Testis (tissue), 3 donors: ENCODE results near the gene SDHB. TPM values are rescaled to one million over a fixed set of nuclear protein-coding genes. Genes with fewer than 3 reads are reported as not detected.

Experiments
- DNase-seq: peaks from one replicate; pipeline ENCODE4 v3.0.0-alpha.2; 2019
- H3K27ac ChIP-seq, 2 donors: fragments of 200-600 bp; sonication (generic); one replicate each; pipeline ENCODE4 v1.5.1; 2019
- H3K27me3 ChIP-seq: fragments of 200-600 bp; sonication (generic); one replicate; pipeline ENCODE4 v1.5.1; 2019
- H3K36me3 ChIP-seq: fragments of 200-600 bp; sonication (generic); one replicate; pipeline ENCODE4 v1.5.1; 2017; ENCODE audit warnings: low read depth; ENCODE audit errors: missing control alignments
- H3K4me1 ChIP-seq: fragments of 200-600 bp; sonication (generic); one replicate; pipeline ENCODE4 v1.5.1; 2019
- H3K4me3 ChIP-seq, 2 donors: fragments of 200-600 bp; sonication (generic); one replicate each; pipeline ENCODE4 v1.5.1; 2017 to 2019
- H3K9me3 ChIP-seq: fragments of 200-600 bp; sonication (generic); one replicate; pipeline ENCODE4 v1.5.1; 2017
- POLR2A ChIP-seq: fragments of 450-650 bp; IDR thresholded peaks from one replicate; pipeline ENCODE4 v1.6.1; 2017; ENCODE audit warnings: antibody characterized with exemption, mild to moderate bottlenecking, moderate library complexity
- WGBS, 2 donors: methylation state at CpG; one replicate each; pipeline ENCODE4 v1.1.5; 2018; 5-methylcytosine and 5-hydroxymethylcytosine counted together
- intact Hi-C: fragments of 100-400 bp; cut with DNase I; formaldehyde crosslinking; loops from one replicate; pipeline ENCODE4 v1.15.1; 2023; ENCODE audit warnings: low total_unique reads
- polyA plus RNA-seq: library from polyadenylated mRNA; stranded (reverse); fragments of 350-450 nt; fragmentation: Illumina TruSeq; extraction: RNeasy Lipid Tissue Mini Kit (QIAGEN cat#74804); gene quantifications from one replicate; pipeline ENCODE4 v1.2.3, GENCODE V29; 2014; ENCODE audit warnings: low read depth, low replicate concordance; ENCODE audit not compliant: insufficient read depth
- total RNA-seq, 2 donors: library from RNA; depleted of rRNA; stranded (reverse); fragments of >200 nt; gene quantifications; one replicate each; pipeline ENCODE4 v1.2.3, GENCODE V29; 2016
- TF ChIP-seq, protein P1 (sequence below), 3 experiments: fragments of 450-650 bp in 2 of 3; fragments of 200-600 bp in 1 of 3; sonication (generic) in 1 of 3; IDR thresholded peaks; one replicate each; pipeline ENCODE4 v1.5.1; 2016 to 2019; ENCODE audit warnings: antibody characterized with exemption in 3 of 3, mild to moderate bottlenecking in 2 of 3, moderate library complexity in 1 of 3

The SDHB gene
- total and polyA plus RNA-seq, 3 donors from 2014 or later: 96.1 to 160 (median 107) TPM

DNA sequence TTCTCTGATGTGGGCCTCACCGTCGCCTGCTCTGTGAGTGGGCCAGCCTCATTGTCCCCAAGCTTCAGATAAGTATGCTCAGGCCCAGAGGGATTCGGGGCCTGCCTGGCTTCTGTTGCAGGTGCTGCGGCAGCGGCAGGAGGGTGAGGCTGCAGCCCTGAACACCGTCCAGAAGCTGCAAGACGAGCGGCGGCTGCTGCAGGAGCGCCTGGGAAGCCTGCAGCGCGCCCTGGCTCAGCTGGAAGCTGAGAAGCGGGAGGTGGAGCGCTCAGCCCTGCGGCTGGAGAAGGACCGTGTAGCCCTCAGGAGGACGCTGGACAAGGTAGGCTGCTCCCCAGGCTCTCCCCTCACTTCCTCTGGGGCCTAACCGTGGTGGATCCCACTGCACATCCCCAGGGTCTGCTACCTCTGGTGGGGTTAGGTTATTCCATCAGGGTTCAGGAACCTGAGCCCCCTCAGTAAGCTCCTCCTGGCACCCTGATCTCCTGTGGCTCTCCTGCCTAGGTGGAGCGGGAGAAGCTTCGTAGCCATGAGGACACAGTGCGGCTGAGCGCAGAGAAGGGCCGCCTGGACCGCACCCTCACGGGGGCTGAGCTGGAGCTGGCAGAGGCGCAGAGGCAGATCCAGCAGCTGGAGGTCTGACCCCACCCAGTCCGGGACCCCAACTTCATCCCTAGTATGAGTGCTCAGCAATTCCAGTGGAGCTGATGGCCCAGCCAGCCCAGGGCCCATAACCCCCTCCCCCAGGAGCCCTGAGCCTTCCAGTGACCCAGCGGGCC lies 83.5 kb downstream of the SDHB start:
- intact Hi-C loops: no loop called here
- no peak overlapping the region for H3K4me3 ChIP-seq
- H3K36me3 ChIP-seq: no peaks in the 10 kb centered on the region
- H3K27me3 ChIP-seq: no peaks in the 10 kb centered on the region
- no peak for DNase-seq
- H3K9me3 ChIP-seq: no peaks in the 10 kb centered on the region
- H3K4me1 ChIP-seq: peaks cover 17% of the 10 kb centered on the region
- no peak overlapping the region for H3K27ac ChIP-seq
- TF ChIP-seq POLR2A: no peak
- TF ChIP-seq, protein P1, sequence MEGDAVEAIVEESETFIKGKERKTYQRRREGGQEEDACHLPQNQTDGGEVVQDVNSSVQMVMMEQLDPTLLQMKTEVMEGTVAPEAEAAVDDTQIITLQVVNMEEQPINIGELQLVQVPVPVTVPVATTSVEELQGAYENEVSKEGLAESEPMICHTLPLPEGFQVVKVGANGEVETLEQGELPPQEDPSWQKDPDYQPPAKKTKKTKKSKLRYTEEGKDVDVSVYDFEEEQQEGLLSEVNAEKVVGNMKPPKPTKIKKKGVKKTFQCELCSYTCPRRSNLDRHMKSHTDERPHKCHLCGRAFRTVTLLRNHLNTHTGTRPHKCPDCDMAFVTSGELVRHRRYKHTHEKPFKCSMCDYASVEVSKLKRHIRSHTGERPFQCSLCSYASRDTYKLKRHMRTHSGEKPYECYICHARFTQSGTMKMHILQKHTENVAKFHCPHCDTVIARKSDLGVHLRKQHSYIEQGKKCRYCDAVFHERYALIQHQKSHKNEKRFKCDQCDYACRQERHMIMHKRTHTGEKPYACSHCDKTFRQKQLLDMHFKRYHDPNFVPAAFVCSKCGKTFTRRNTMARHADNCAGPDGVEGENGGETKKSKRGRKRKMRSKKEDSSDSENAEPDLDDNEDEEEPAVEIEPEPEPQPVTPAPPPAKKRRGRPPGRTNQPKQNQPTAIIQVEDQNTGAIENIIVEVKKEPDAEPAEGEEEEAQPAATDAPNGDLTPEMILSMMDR (IDR thresholded peaks at IDR 0.05): no peak
- WGBS, 2 donors: 95% methylated on average over 28 of the region's 28 CpGs; no CpG with 5 or more reads in 1 of the 2 donors

DNA sequence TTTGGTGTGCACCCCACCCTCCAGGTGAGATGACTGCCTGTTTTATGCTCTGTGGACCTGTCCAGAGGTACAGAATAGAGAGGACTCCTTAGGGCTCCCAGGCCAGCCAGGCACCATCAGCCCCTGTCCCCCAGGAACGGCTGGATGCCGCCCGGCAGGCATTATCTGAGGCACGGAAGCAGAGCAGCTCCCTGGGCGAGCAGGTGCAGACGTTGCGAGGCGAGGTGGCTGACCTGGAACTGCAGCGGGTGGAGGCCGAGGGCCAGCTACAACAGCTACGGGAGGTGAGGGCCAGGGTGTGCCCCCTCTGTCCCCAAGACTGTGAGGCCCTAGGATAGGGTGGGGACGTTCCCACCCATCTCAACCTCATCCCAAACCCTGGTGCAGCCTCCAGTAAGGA lies 84.2 kb downstream of the SDHB start:
- Histone ChIP-seq H3K36me3 (no peaks in the 10 kb centered on the region), H3K27me3 (no peaks in the 10 kb centered on the region), H3K9me3 (no peaks in the 10 kb centered on the region), H3K4me3 (no peak overlapping the region), H3K4me1 (peaks cover 17% of the 10 kb centered on the region), H3K27ac (no peak overlapping the region)
- intact Hi-C loops: no loop called here
- no peak for DNase-seq
- TF ChIP-seq, protein P1 (IDR thresholded peaks at IDR 0.05): no peak
- TF ChIP-seq POLR2A: no peak
- WGBS, 2 donors: 93% methylated on average over 12 of the region's 12 CpGs; no CpG with 5 or more reads in 1 of the 2 donors

DNA sequence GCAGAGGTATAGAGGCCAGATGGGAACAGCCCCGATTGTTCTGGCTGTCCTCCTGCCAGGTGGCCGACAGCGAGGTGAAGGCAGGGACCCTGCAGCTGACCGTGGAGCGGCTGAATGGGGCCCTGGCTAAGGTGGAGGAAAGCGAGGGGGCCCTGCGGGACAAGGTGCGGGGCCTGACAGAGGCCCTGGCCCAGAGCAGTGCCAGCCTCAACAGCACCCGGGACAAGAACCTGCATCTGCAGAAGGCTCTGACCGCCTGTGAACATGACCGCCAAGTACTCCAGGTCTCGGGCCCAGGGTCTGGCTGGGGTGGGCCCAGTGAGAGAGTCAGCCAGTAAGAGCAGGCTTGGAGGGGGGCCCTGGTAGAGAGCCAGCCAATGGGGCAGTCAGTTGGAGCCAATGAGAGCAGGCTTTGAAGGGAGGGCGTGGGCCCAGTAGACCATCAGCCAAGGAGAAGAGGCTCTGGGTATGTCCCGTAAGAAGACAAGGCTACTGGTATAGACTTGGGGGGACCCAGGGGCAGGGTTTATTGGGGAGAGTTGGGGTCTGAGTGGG lies 84.7 kb downstream of the SDHB start:
- Histone ChIP-seq H3K27me3 (no peaks in the 10 kb centered on the region), H3K9me3 (no peaks in the 10 kb centered on the region), H3K27ac (no peak overlapping the region), H3K36me3 (no peaks in the 10 kb centered on the region), H3K4me3 (no peak overlapping the region), H3K4me1 (peaks cover 17% of the 10 kb centered on the region)
- TF ChIP-seq, protein P1 (IDR thresholded peaks at IDR 0.05): no peak
- TF ChIP-seq POLR2A: no peak
- DNase-seq: no peak
- WGBS, 2 donors: 83 to 91% methylated on average over 11 to 14 of the region's 14 CpGs
- intact Hi-C loops: no loop called here

Other genes starting within 250 kb of the SDHB start
- gene RNU1-2, start 158.1 kb downstream of the SDHB start, total RNA-seq: under 1 TPM; under 0.01 TPM
- gene RNU1-2, start 158.1 kb downstream of the SDHB start, polyA plus RNA-seq: 18.9 TPM
- gene CROCC, start 132.1 kb downstream of the SDHB start, total RNA-seq: 10 to 100 TPM; 49.1 to 49.2 TPM
- 18.8 TPM for gene CROCC, start 132.1 kb downstream of the SDHB start, polyA plus RNA-seq
- gene MFAP2, start 73.4 kb downstream of the SDHB start, total RNA-seq: 10 to 100 TPM in 1 of 2 donors, 1 to 10 TPM in 1; 7.9 to 18.7 TPM
- gene MFAP2, start 73.4 kb downstream of the SDHB start, polyA plus RNA-seq: 22.0 TPM
- 10 to 100 TPM; 42.4 to 45.6 TPM for gene ATP13A2, start 42.1 kb downstream of the SDHB start, total RNA-seq
- gene ATP13A2, start 42.1 kb downstream of the SDHB start, polyA plus RNA-seq: 36.9 TPM
- 1 to 10 TPM in 1 of 2 donors, under 1 TPM in 1; 0.99 to 1.1 TPM for gene PADI2, start 65.4 kb upstream of the SDHB start, total RNA-seq
- gene PADI2, start 65.4 kb upstream of the SDHB start, polyA plus RNA-seq: 3.2 TPM
- gene PADI1, start 151.1 kb upstream of the SDHB start, total RNA-seq: under 1 TPM in 1 of 2 donors, not detected in 1; 0.31 TPM
- gene PADI1, start 151.1 kb upstream of the SDHB start, polyA plus RNA-seq: 1.6 TPM
- 1 to 10 TPM in 1 of 2 donors, under 1 TPM in 1; 0.63 to 1.2 TPM for gene PADI3, start 195.1 kb upstream of the SDHB start, total RNA-seq
- 0.80 TPM for gene PADI3, start 195.1 kb upstream of the SDHB start, polyA plus RNA-seq